Transverse colon (tissue), 4 donors: ENCODE data around the gene FUT6.

Experiments used
- POLR2AphosphoS5 ChIP-seq, 3 donors: sonication (generic); formaldehyde crosslinking; IDR thresholded peaks; one replicate each; pipeline ENCODE4 v1.6.1; 2016; ENCODE audit warnings: antibody characterized with exemption in 3 of 3
- TF ChIP-seq, protein P1 (sequence below), 5 experiments: fragments of 200-600 bp in 3 of 5; fragments of 450-650 bp in 2 of 5; sonication (generic) in 3 of 5; IDR thresholded peaks; 1 replicate in 2 of 5; 2 replicates in 3 of 5; pipeline ENCODE4 v1.5.1; 2016 to 2017; ENCODE audit warnings: antibody characterized with exemption in 5 of 5, inconsistent platforms in 3 of 5, mild to moderate bottlenecking in 2 of 5, moderate library complexity in 1 of 5

DNA sequence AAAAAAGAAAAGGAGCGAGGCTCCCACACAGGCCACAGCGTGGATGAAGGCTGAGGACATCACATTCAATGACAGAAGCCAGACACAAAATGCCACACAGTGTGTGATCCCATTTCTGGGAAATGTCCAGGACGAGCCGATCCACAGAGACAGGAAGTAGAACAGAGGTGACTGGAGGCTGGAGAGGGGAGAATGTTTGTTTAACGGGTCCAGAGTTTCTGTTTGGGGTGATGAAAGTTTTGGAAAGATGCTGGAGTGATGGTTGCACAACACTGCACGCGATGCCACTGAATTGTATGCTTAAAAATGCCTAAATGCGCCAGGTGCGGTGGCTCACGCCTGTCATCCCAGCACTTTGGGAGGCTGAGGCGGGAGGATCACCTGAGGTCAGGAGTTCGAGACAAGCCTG, 31.5 kb upstream of the FUT6 start:
- peak; percentile 27 to 77 (median 59) for TF ChIP-seq POLR2AphosphoS5 (IDR thresholded peaks at IDR 0.05)
- TF ChIP-seq, protein P1, sequence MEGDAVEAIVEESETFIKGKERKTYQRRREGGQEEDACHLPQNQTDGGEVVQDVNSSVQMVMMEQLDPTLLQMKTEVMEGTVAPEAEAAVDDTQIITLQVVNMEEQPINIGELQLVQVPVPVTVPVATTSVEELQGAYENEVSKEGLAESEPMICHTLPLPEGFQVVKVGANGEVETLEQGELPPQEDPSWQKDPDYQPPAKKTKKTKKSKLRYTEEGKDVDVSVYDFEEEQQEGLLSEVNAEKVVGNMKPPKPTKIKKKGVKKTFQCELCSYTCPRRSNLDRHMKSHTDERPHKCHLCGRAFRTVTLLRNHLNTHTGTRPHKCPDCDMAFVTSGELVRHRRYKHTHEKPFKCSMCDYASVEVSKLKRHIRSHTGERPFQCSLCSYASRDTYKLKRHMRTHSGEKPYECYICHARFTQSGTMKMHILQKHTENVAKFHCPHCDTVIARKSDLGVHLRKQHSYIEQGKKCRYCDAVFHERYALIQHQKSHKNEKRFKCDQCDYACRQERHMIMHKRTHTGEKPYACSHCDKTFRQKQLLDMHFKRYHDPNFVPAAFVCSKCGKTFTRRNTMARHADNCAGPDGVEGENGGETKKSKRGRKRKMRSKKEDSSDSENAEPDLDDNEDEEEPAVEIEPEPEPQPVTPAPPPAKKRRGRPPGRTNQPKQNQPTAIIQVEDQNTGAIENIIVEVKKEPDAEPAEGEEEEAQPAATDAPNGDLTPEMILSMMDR (IDR thresholded peaks at IDR 0.05) = no peak
